ENCODE data around the gene RNF135.
"Not testable (repeated sequence)": the region's sequence is repeated elsewhere in the genome, so short reads cannot be mapped to it uniquely, and the experiment has no call there.

DNA sequence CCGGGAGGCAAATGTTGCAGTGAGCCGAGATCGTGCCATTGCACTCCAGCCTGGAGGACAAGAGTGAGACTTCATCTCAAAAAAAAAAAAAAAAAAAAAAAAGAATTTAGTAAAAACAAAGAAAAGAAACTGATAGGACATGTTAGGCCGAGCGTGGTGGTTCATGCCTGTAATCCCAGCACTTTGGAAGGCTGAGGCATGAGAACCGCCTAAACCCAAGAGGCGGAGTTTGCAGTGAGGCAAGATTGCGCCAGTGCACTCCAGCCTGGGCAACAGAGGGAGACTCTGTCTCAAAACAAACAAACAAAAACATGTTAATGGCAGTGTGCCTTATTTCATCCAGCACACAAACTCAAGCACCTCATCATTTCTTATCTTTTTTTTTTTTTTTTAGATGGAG is 6.5 kb upstream of the RNF135 start:
- not testable (repeated sequence) for TF ChIP-seq CTCF (conservative IDR thresholded peaks at IDR 0.05 in 1 of 2, IDR thresholded peaks at IDR 0.05 in 1 of 2; ENCODE audit: low read depth in 1 of 2, low read length in 2 of 2); EZH2 (IDR thresholded peaks at IDR 0.05; ENCODE audit: low read length, missing control alignments)
